ENCODE measurements around the gene BCORL1. TPM values are rescaled to one million over a fixed set of nuclear protein-coding genes. Genes with fewer than 3 reads are reported as not detected.

Gene BCORL1
- total and polyA plus RNA-seq, 2 of the 8 experiments (the other 6 are each of a cell fraction or from before 2014, with no cell fraction given) = 1.4 to 6.2 TPM

GRCh38 chrX:130014356-130014755 is 31.9 kb downstream of the BCORL1 start:
- Histone ChIP-seq H4K91ac (replicated peaks; ENCODE audit: insufficient read length, low read length) (no peak overlapping the region), H2BK12ac (ENCODE audit: low read depth, low read length) (no peak overlapping the region), H3K79me1 (ENCODE audit: low read depth, low read length) (no peaks in the 10 kb centered on the region), H2BK15ac (ENCODE audit: low read length) (no peak overlapping the region), H3K23me2 (ENCODE audit: low read depth, low read length) (no peaks in the 10 kb centered on the region), H4K8ac (ENCODE audit: extremely low read depth, insufficient read depth, low read length) (no peak overlapping the region), H4K20me1 (replicated peaks in 1 of 2; ENCODE audit: control insufficient read depth in 1 of 2, insufficient read depth in 2 of 2, low read length in 2 of 2) (no peaks in the 10 kb centered on the region), H3K23ac (ENCODE audit: insufficient read length) (no peak overlapping the region), H3K36me3 (ENCODE audit: control insufficient read depth in 2 of 4, insufficient read depth in 4 of 4, low read length in 3 of 4) (peaks cover 0 to 9% (median 0%) of the 10 kb centered on the region in 4 experiments; a peak in 2 of 8 replicates), H2BK120ac (replicated peaks; ENCODE audit: low read depth, low read length) (no peak overlapping the region), H2BK20ac (ENCODE audit: low read length) (no peak overlapping the region), H3K4me3 (ENCODE audit: extremely low read depth in 1 of 4, insufficient read depth in 2 of 4, low read depth in 3 of 4, low read length in 4 of 4) (no peak overlapping the region), H3K18ac (ENCODE audit: extremely low read depth, low read length) (no peak overlapping the region), H4K5ac (ENCODE audit: insufficient read length, low read depth, low read length) (no peak overlapping the region), H3K9ac (replicated peaks in 1 of 4; ENCODE audit: extremely low read depth in 1 of 4, low read depth in 3 of 4, low read length in 3 of 4) (no peak overlapping the region), H3K9me3 (ENCODE audit: insufficient read depth in 2 of 2, low read depth in 1 of 2, low read length in 1 of 2) (no peaks in the 10 kb centered on the region), H3K4me2 (ENCODE audit: insufficient read depth in 1 of 2, low read depth in 2 of 2, low read length in 2 of 2) (no peak overlapping the region), H3K4ac (replicated peaks; ENCODE audit: insufficient read length, low read depth, low read length) (no peak overlapping the region), H2BK5ac (ENCODE audit: low read depth, low read length) (no peak overlapping the region), H3K27ac (ENCODE audit: low read depth, low read length) (no peak overlapping the region), H2AFZ (ENCODE audit: low read length) (no peak overlapping the region), H3K79me2 (ENCODE audit: control insufficient read depth in 1 of 2, insufficient read depth in 2 of 2, low read length in 2 of 2) (no peaks in the 10 kb centered on the region), H3K56ac (replicated peaks; ENCODE audit: insufficient read length, low read depth, low read length) (no peak overlapping the region), H3K27me3 (replicated peaks in 1 of 4; ENCODE audit: control insufficient read depth in 3 of 4, extremely low read depth in 1 of 4, insufficient read depth in 3 of 4, low read length in 3 of 4) (no peaks in the 10 kb centered on the region), H3K4me1 (replicated peaks in 1 of 4; ENCODE audit: control insufficient read depth in 3 of 4, insufficient read depth in 4 of 4, low read length in 3 of 4) (no peaks in the 10 kb centered on the region; a peak in 1 of 7 replicates), H2AK5ac (ENCODE audit: low read depth, low read length) (no peak overlapping the region), H3K14ac (ENCODE audit: insufficient read length) (no peak overlapping the region)
- DNase-seq (ENCODE audit: low read depth in 1 of 2, low spot score in 2 of 2) (no peak), FAIRE-seq (no peak)
- WGBS, 2 experiments (ENCODE audit: extremely low coverage in 1 of 2, insufficient coverage in 1 of 2, insufficient read length in 1 of 2, insufficient replicate concordance in 2 of 2, low coverage in 1 of 2, low lambda C conversion rate in 2 of 2, missing lambda C conversion rate in 1 of 2) = 95% methylated on average over 13 of the region's 13 CpGs; no CpG with 5 or more reads in 1 of the 2 experiments
- no peak for TF ChIP-seq GTF2F1 (IDR thresholded peaks at IDR 0.05; ENCODE audit: borderline replicate concordance, low read depth, low read length)
- no peak for TF ChIP-seq BACH1 (IDR thresholded peaks at IDR 0.05; ENCODE audit: low read length)
- no peak for TF ChIP-seq JUN (IDR thresholded peaks at IDR 0.05; ENCODE audit: low read depth, low read length)
- TF ChIP-seq, protein P1, sequence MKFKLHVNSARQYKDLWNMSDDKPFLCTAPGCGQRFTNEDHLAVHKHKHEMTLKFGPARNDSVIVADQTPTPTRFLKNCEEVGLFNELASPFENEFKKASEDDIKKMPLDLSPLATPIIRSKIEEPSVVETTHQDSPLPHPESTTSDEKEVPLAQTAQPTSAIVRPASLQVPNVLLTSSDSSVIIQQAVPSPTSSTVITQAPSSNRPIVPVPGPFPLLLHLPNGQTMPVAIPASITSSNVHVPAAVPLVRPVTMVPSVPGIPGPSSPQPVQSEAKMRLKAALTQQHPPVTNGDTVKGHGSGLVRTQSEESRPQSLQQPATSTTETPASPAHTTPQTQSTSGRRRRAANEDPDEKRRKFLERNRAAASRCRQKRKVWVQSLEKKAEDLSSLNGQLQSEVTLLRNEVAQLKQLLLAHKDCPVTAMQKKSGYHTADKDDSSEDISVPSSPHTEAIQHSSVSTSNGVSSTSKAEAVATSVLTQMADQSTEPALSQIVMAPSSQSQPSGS (IDR thresholded peaks at IDR 0.05; ENCODE audit: low read length) = no peak
- POLR2A ChIA-PET (ENCODE audit: partially characterized antibody) = no interaction called here
- CTCF ChIA-PET (ENCODE audit: partially characterized antibody) = interaction anchor here (2.7 kb wide), 1 partner anchor 13 kb away, joined by 14 read pairs; no protein-coding TSS in a partner anchor
